Erythroblast (primary cell): Measurements from ENCODE around the gene FYB1.

Source experiments
- GATA1 ChIP-seq: IDR thresholded peaks from 2 replicates; pipeline ENCODE4 v1.6.1; 2011; ENCODE audit warnings: low read depth, mild to moderate bottlenecking, control low read depth, low read length, moderate library complexity
- POLR2A ChIP-seq: IDR thresholded peaks from 2 replicates; pipeline ENCODE4 v1.6.1; 2011; ENCODE audit warnings: mild to moderate bottlenecking, low read length

- TF ChIP-seq POLR2A (no peak), GATA1 (no peak)
These were observed 9.4 kb downstream of the FYB1 start for GRCh38 chr5:39209924-39210323.
